ENCODE measurements around the gene PKD2L2.

DNA sequence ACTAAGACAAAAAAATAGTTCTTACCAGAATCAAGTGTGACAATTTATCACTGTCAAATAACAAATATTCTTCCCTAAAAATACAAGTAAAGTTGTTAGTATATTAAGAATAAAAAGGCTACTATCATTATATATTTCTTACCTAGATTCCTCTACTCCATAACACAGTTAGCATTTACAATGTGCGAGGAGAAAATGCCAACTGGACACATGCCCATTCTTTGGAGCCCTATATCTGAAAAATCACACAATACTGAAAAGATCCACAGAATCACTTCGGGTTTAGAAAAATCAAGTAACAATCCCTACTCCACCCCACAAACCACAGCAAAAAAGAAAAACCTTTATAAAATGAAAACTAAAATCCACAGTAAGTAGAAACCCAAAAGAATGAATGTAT lies 70.9 kb downstream of the PKD2L2 start:
- TF ChIP-seq POLR2AphosphoS5 (IDR thresholded peaks at IDR 0.05; ENCODE audit: low read depth) = no peak
- no peak for TF ChIP-seq SPI1 (IDR thresholded peaks at IDR 0.05; ENCODE audit: borderline replicate concordance, low read depth)
- TF ChIP-seq, protein P1, sequence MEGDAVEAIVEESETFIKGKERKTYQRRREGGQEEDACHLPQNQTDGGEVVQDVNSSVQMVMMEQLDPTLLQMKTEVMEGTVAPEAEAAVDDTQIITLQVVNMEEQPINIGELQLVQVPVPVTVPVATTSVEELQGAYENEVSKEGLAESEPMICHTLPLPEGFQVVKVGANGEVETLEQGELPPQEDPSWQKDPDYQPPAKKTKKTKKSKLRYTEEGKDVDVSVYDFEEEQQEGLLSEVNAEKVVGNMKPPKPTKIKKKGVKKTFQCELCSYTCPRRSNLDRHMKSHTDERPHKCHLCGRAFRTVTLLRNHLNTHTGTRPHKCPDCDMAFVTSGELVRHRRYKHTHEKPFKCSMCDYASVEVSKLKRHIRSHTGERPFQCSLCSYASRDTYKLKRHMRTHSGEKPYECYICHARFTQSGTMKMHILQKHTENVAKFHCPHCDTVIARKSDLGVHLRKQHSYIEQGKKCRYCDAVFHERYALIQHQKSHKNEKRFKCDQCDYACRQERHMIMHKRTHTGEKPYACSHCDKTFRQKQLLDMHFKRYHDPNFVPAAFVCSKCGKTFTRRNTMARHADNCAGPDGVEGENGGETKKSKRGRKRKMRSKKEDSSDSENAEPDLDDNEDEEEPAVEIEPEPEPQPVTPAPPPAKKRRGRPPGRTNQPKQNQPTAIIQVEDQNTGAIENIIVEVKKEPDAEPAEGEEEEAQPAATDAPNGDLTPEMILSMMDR (IDR thresholded peaks at IDR 0.05; ENCODE audit: insufficient read depth, low read length) = no peak
- TF ChIP-seq, protein P2, sequence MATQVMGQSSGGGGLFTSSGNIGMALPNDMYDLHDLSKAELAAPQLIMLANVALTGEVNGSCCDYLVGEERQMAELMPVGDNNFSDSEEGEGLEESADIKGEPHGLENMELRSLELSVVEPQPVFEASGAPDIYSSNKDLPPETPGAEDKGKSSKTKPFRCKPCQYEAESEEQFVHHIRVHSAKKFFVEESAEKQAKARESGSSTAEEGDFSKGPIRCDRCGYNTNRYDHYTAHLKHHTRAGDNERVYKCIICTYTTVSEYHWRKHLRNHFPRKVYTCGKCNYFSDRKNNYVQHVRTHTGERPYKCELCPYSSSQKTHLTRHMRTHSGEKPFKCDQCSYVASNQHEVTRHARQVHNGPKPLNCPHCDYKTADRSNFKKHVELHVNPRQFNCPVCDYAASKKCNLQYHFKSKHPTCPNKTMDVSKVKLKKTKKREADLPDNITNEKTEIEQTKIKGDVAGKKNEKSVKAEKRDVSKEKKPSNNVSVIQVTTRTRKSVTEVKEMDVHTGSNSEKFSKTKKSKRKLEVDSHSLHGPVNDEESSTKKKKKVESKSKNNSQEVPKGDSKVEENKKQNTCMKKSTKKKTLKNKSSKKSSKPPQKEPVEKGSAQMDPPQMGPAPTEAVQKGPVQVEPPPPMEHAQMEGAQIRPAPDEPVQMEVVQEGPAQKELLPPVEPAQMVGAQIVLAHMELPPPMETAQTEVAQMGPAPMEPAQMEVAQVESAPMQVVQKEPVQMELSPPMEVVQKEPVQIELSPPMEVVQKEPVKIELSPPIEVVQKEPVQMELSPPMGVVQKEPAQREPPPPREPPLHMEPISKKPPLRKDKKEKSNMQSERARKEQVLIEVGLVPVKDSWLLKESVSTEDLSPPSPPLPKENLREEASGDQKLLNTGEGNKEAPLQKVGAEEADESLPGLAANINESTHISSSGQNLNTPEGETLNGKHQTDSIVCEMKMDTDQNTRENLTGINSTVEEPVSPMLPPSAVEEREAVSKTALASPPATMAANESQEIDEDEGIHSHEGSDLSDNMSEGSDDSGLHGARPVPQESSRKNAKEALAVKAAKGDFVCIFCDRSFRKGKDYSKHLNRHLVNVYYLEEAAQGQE (IDR thresholded peaks at IDR 0.05; ENCODE audit: insufficient replicate concordance, low read depth) = no peak

Data from HL-60 (cell line).